Gastrocnemius medialis (tissue), 4 donors: ENCODE data around the gene LRRC8D. TPM values are rescaled to one million over a fixed set of nuclear protein-coding genes. Genes with fewer than 3 reads are reported as not detected.

Source experiments
- ATAC-seq, 2 donors: fragments of 150-250 bp; one replicate each; pipeline ENCODE4 v1.9.1; 2016
- DNase-seq, 2 donors: peaks; one replicate each; pipeline ENCODE4 v3.0.0-alpha.2; 2019
- H3K27ac ChIP-seq, 4 donors: fragments of 200-600 bp; sonication (generic); 1 replicate in 1 of 4; 2 replicates in 3 of 4; pipeline ENCODE4 v1.5.1; 2016 to 2018; ENCODE audit warnings: mild to moderate bottlenecking in 2 of 4, moderate library complexity in 1 of 4
- H3K27me3 ChIP-seq, 3 donors: fragments of 200-600 bp; sonication (generic) in 2 of 3; 1 replicate in 1 of 3; 2 replicates in 2 of 3; pipeline versions ENCODE4 v1.5.1 to v1.6.0; 2016 to 2019; ENCODE audit warnings: mild to moderate bottlenecking in 1 of 3, moderate library complexity in 1 of 3
- H3K36me3 ChIP-seq, 2 donors: fragments of 200-600 bp; sonication (generic) in 1 of 2; one replicate each; pipeline ENCODE4 v1.5.1; 2017 to 2018
- H3K4me1 ChIP-seq, 2 donors: fragments of 200-600 bp; sonication (generic) in 1 of 2; one replicate each; pipeline ENCODE4 v1.5.1; 2016 to 2017; ENCODE audit warnings: mild to moderate bottlenecking in 2 of 2
- H3K4me3 ChIP-seq, 4 donors: fragments of 200-600 bp; sonication (generic) in 3 of 4; 1 replicate in 1 of 4; 2 replicates in 3 of 4; pipeline ENCODE4 v1.5.1; 2016 to 2019; ENCODE audit warnings: mild to moderate bottlenecking in 2 of 4
- H3K9me3 ChIP-seq, 3 donors: fragments of 200-600 bp; sonication (generic) in 2 of 3; 1 replicate in 1 of 3; 2 replicates in 2 of 3; pipeline ENCODE4 v1.5.1; 2016 to 2019
- CTCF ChIP-seq, 5 experiments: fragments of 450-650 bp in 3 of 5; fragments of 200-600 bp in 2 of 5; sonication (generic) in 2 of 5; IDR thresholded peaks in 4 of 5; conservative IDR thresholded peaks in 1 of 5; 1 replicate in 4 of 5; 2 replicates in 1 of 5; pipeline ENCODE4 v1.5.1; 2016 to 2019; ENCODE audit warnings: antibody characterized with exemption in 5 of 5, mild to moderate bottlenecking in 3 of 5, moderate library complexity in 3 of 5
- POLR2A ChIP-seq, 2 donors: fragments of 450-650 bp; IDR thresholded peaks; one replicate each; pipeline ENCODE4 v1.6.1; 2017; ENCODE audit warnings: antibody characterized with exemption in 2 of 2, mild to moderate bottlenecking in 2 of 2, moderate library complexity in 2 of 2
- in situ Hi-C, 4 donors: fragments of 200-750 bp; cut with MboI; loops; one replicate each; pipeline versions ENCODE4 v1.15.0 to v1.8.0; 2017; ENCODE audit warnings: low sequenced_read_pairs in 4 of 4
- intact Hi-C: fragments of 100-400 bp; cut with DNase I; formaldehyde crosslinking; loops from one replicate; pipeline ENCODE4 v1.15.1; 2023; ENCODE audit warnings: low total_unique reads
- total RNA-seq, 4 donors: library from RNA; depleted of rRNA; stranded (reverse); fragments of >200 nt; gene quantifications; one replicate each; pipeline versions ENCODE4 v1.1.0 to v1.2.3, GENCODE V29; 2016

The LRRC8D gene
- total RNA-seq, 4 donors from 2014 or later = 3.0 to 15.0 (median 9.2) TPM

GRCh38 chr1:89887270-89887669 lies 66.4 kb downstream of the LRRC8D start:
- H3K9me3 ChIP-seq = no peaks in the 10 kb centered on the region
- H3K4me3 ChIP-seq = no peak overlapping the region
- in situ Hi-C loops (no loop called here), intact Hi-C loops (no loop called here)
- TF ChIP-seq CTCF (IDR thresholded peaks at IDR 0.05 in 4 of 5, conservative IDR thresholded peaks at IDR 0.05 in 1 of 5) (no peak), POLR2A (IDR thresholded peaks at IDR 0.05) (no peak)
- peak in 1 of 2 donors; percentile 40 for DNase-seq
- H3K4me1 ChIP-seq = peaks cover 4 to 18% of the 10 kb centered on the region in 2 donors
- no peak overlapping the region for H3K27ac ChIP-seq
- no peaks in the 10 kb centered on the region for H3K36me3 ChIP-seq
- peak; percentile 85 to 86 for ATAC-seq
- H3K27me3 ChIP-seq = no peaks in the 10 kb centered on the region

GRCh38 chr1:89887713-89888112 lies 66.9 kb downstream of the LRRC8D start:
- no peaks in the 10 kb centered on the region for H3K27me3 ChIP-seq
- in situ Hi-C loops = no loop called here
- H3K4me3 ChIP-seq = no peak overlapping the region
- intact Hi-C loops = no loop called here
- peaks cover 0 to 14% of the 10 kb centered on the region in 2 donors for H3K4me1 ChIP-seq
- DNase-seq (no peak), ATAC-seq (no peak)
- H3K36me3 ChIP-seq = no peaks in the 10 kb centered on the region
- no peak overlapping the region for H3K27ac ChIP-seq
- TF ChIP-seq POLR2A (IDR thresholded peaks at IDR 0.05) (no peak), CTCF (IDR thresholded peaks at IDR 0.05 in 4 of 5, conservative IDR thresholded peaks at IDR 0.05 in 1 of 5) (no peak)
- H3K9me3 ChIP-seq = no peaks in the 10 kb centered on the region

GRCh38 chr1:89888480-89889322 lies 67.9 kb downstream of the LRRC8D start:
- Histone ChIP-seq H3K4me3 (no peak overlapping the region), H3K4me1 (peaks cover 2 to 7% of the 10 kb centered on the region in 2 donors), H3K36me3 (no peaks in the 10 kb centered on the region), H3K27me3 (no peaks in the 10 kb centered on the region), H3K9me3 (no peaks in the 10 kb centered on the region), H3K27ac (no peak overlapping the region)
- TF ChIP-seq CTCF (IDR thresholded peaks at IDR 0.05 in 4 of 5, conservative IDR thresholded peaks at IDR 0.05 in 1 of 5) (no peak), POLR2A (IDR thresholded peaks at IDR 0.05) (no peak)
- DNase-seq (no peak), ATAC-seq (no peak)
- in situ Hi-C loops = no loop called here
- intact Hi-C loops = no loop called here

GRCh38 chr1:89889323-89889615 lies 68.4 kb downstream of the LRRC8D start:
- no peaks in the 10 kb centered on the region for H3K36me3 ChIP-seq
- peaks cover 8 to 13% of the 10 kb centered on the region in 2 donors for H3K4me1 ChIP-seq
- intact Hi-C loops (no loop called here), in situ Hi-C loops (no loop called here)
- H3K4me3 ChIP-seq = no peak overlapping the region
- DNase-seq (no peak), ATAC-seq (no peak)
- H3K27me3 ChIP-seq = no peaks in the 10 kb centered on the region
- H3K27ac ChIP-seq = no peak overlapping the region
- TF ChIP-seq CTCF (IDR thresholded peaks at IDR 0.05 in 4 of 5, conservative IDR thresholded peaks at IDR 0.05 in 1 of 5) (no peak), POLR2A (IDR thresholded peaks at IDR 0.05) (no peak)
- H3K9me3 ChIP-seq = no peaks in the 10 kb centered on the region
